SHP77 treated with DMSO at 0.1 percent for 48 hours (cell line): ENCODE measurements around the gene ARHGEF28.

Experiments used
- DNase-seq: peaks from one replicate; lab custom pipeline; 2025; lab: John Stamatoyannopoulos, UW

The ARHGEF28 gene

DNA sequence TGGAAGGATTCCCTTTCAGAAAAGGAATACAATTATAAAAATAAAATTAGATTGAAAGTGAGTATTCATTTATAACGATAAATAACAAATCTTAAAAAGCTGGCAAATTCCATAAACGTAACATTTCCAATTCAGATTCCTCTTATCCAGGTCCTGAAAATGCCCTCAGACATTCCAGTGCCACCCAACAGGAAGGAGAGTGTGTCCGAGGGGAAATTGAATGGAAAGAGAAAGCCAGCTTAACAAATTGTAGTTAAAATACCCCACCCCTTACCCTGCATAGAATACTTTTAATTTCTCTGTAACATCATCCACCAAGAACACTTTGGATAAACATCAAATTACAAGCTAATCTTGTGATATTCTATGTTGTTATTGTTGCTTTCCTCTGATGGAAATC, 72.0 kb downstream of the ARHGEF28 start:
- no peak for DNase-seq

DNA sequence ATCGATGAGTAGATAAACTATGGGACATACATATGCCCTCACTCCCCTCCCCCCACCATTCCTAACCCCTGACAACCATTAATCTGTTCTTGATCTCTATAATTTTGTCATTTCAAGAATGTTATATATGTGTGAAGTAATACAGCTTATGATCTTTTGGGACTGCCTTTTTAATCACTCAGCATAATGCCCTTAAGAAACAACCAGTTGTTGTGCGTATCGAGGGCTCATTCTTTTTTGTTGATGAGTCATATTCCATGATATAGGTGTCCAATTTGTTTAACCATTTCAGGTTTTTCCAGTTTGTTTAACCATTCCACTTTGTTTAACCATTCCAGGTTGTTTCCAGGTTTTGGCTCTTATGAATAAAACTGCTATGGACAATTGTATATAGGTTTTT, 75.6 kb downstream of the ARHGEF28 start:
- DNase-seq = no peak

DNA sequence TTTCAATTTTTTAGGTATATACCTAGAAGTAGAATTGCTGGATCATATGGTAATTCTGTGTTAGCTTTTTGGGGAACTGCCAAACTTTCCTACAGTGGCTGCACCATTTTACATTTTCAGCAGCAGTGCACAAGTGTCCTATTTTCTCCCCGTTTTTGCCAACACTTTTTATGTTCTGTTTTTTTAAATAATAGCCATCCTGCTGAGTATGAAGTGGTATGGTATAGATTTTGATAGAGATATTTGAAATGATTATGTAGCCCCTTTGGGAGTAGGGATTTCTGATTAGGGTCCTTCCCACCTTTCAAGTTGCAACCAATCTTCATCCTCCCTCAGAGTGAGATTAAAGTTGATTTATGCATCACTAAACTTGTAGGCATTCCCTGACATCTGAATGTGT, 76.5 kb downstream of the ARHGEF28 start:
- no peak for DNase-seq

DNA sequence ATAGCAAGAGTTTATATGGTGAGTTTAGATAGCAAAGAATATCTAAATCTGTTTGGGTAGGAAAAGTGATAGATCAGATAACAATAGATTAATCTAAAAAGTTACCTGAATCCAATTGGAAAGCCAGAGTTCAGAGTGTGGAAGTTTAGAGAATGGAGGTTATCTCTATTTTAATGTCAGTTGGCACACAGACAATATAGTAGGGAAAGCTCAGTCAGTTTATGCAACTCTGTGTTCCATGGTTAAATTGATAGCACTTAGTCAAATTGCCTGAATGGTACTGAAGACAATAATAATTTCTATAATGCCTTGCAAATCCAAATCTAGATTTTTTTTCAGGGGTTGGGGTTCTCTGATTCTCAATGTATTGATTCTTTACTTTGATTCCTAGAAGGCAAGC, 77.0 kb downstream of the ARHGEF28 start:
- DNase-seq = no peak

DNA sequence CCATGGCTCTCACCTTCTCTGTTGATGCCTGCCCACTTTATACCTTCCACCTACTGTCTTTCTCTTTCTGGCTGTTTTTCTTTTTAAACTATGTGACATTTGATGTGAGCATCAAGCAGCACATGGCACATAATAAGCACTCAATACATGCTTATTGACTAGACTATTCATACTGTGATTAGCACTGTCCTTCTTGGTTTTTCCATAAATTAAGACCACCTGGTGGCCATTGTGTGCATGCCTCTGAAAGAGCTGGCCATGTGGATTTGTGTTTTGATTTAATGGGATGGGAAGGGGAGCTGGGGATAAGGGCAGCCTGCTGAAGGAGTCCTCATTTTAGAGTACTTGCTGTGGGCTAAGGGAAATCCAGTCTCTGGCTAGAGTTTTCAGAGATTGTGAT, 79.4 kb downstream of the ARHGEF28 start:
- no peak for DNase-seq

DNA sequence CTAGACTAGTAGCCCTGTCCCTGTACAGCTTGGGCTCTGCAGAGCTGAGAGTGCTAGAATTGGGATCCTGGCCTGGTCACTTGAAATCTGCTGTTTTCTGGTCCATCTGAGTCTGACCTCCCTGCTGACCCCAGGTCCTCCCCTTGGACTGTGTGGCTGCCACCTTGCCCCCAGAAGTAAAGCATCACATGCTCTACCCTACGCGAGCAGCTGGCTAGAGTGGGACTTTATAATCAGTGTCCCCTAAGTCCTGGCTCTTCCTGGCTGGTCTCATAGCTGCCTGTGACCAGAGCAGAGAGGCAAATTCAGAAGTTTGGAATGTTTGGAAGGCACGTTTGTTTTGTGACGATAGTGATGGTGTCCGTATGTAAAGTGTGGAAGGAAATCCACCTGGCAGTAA, 81.0 kb downstream of the ARHGEF28 start:
- DNase-seq = no peak

DNA sequence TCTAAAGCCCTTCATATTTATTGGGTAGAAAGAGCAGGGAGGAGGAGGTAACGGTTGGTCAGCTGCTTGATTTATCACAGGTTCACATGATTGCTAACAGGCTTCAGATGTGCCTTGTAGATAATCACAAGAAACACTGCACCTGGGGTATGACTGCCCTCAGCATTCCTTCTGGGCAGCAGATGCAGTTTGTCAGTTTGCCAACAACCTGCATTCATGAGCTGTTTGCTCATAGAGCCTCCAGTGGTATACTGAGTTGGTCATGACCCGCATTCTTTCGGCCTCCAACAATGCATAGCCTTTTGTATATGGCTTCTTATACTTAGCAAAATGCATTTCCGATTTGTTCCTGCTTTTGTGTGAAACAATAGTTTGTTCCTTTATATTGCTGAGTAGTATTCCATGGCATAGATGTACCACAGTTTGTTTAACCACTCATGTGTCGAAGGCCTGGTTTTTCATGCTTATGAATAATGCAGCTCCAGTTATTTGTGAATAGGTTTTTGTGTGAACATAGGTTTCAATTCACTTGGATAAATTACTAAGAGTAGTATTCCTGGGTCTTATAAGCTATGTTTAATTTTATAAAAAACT, 83.6 kb downstream of the ARHGEF28 start:
- no peak for DNase-seq

DNA sequence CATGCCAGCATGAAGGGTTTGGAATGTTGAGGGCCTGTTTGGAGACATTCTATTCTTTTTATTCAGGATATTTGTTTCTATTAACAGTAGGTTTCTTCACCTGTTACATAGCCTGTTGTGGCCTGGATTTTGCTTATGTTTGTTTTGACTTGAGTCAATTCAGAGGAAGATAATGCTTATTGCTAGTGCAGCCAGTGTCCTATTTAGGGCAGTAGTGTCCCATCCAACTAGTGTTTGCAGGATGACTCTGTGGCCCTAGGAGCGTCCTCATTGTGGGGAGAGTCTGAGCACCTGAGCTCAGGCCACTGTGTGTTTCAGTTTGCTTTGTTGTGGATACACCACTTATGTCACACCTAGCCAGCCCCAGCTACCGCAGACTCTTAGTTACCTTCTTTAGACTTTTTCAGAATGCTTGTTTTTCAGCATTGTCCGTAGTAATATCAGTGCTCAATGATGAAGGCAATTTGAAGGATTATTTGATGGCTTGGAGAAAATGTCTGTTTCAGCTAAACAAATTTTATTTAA, 90.3 kb downstream of the ARHGEF28 start:
- DNase-seq = no peak

DNA sequence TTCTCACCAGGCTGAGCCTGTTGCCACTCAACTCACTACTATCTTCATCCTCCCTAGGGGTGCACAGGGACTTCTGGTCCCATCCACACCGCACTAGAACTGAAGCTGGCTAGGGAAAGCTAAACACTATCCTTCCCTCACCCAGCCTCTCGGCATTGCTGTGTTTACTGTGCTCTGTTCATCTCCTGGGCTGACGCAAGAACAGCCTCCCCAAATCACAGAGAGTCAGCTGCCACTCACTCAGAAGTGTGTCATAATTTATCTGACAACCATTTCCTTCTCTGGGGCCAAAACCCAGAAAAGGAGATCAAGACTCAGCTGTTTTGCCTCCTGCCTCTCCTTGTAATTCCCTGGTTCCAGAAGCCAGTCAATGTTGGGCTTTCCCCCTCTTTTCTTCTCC, 92.8 kb downstream of the ARHGEF28 start:
- no peak for DNase-seq

DNA sequence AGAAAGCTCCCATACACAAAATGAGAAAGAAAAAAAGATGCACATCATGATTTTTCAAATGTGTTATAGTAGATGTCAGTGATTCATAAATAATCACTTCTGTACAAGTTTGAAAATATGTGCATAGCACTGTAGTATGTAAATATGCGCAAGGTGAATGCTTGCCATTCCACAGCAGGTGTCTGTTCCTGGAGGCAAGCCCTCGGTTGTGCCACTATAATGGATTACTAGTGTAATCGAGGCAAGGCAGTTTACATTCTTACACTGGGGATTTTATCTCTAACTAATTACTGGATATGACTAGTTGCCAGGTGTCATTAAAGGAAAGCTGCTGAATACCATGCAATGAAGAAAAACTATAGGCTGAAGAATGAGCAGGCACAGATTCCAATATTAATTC, 93.6 kb downstream of the ARHGEF28 start:
- no peak for DNase-seq

DNA sequence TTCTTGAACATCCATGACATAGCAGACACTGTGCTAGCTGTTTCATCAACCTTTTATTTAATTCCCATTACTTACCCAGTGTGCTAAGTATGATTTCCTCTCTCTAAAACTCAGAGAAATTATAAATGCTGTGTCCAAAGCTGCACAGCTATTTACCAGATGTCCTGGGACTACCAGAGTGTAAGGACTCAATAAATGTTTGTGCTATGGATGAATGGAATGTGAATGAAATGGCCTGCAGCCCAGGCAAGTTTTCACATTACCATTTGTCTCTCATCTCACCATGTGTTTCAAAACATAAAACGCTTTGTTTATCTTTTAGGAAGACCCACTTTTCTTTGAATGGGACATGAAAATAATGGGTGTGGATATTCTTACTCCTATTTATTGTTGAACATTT, 96.2 kb downstream of the ARHGEF28 start:
- no peak for DNase-seq

DNA sequence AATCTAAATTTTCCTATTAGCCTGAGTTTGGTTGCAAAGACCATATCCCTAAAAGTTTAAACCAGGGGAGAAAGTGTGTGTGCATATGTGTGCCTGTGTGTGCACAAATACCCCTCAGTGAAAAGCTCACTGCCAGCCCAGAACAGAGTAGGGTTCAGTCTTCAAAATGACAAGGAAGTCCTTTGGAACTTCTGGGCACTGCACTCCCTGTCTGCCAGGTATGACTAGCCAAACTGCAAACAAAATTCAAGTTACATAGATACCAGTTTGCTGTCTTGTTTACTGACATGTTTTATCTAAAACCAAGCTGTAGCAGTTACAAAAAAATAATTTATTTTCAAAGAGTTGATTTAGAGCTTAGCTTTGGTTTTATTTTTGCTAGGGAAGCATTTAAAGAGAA, 100.1 kb downstream of the ARHGEF28 start:
- no peak for DNase-seq

DNA sequence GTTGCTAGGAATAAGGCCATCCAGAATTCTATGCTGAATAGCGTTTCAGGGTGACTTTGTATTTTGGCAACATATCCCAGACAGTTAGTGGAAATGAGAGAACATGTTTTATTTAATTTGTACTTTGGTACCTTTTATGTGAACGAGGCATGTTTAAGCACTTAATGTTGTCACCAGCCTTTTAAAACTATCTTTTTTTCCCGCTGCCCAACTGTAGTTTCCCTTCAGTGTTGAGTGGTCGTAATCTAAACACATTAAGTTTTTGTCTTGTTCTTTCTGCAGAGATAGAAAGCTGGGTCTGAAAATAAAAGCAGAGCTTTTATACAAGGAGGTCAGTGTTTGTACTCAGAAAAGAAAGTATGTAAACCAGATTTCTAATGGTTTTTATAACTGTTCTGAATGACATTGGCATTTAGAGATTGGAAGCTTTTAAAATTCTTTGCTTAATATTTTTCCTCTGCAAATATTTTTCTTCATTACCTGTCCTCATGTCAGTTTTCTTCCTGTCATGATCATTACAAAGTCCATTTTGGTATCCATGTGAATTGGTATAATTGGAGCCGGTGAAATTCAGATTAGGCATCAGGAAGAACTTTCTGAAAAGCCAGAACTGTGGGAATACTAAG, 100.7 kb downstream of the ARHGEF28 start:
- no peak for DNase-seq

DNA sequence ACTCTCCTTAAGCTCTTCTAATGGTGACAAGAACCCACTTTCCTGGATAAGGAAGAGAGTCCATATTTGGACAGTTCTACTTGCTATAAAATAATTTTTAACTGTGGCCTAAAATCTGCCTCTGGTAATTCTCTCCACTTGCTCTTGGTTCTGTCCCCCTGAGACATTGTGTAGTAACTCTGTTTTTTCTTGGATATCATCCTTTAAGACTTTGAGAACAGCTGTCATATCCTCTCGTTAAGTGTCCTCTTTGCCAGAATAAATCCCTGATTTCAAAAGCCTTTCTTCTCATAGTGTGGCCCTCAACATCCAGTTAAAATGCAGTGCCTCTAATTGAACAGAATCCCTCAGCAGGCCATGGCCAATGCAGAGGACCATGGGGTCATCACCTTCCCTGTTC, 101.5 kb downstream of the ARHGEF28 start:
- no peak for DNase-seq

DNA sequence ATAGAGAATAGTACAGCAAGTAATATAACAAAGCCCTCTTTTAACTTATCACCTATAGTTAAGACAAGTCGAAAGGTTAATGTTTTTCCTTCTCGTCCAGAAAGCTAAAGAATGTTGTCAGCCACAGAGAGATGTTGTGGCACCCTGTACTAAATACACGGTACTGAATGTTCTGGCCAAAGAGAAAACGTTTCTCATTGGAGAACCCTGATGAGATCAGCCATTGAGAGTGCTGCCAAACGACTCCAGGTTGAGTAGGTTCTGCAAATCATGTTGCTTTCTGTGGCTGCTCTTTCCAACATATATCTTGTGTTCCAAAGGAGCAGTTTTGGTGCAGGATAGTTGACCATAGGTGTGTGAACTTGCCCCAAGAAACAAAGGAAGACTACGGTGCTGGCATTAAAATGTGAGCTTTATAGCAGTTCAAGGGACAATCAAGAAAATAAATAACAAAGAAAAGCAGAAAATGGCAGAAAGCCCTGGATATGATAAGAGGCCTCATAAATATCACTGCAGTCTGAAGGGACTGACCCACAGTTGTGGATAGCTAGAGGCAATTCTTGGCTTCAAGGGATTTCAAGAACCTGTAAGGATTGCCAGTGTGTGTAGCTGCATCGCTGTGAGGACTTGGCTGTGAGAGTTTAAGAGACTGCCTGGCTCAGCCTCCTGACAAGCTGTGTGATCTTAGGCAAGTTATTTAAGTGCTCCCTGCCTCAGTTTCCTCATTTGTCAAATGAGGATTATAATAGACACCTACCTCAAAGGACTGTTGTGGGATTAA, 102.7 kb downstream of the ARHGEF28 start:
- no peak for DNase-seq

DNA sequence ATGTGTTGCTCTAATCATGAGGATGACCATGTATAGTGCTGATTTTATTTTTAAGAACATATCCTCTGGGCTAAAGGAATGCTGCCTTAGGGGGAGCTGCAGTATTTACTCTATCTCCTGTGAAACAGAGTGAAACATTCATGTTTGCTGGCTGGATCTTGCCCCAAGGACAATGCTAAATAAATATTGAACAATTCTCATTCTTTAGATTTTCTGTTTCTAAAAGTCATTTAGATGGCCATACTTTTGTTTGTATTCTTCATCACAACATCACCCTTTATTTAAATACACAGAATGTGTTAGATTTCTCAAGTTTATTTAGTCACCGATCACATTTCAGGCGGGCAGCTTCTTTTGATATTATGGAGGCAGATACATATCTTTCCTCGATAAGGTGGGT, 103.3 kb downstream of the ARHGEF28 start:
- no peak for DNase-seq

DNA sequence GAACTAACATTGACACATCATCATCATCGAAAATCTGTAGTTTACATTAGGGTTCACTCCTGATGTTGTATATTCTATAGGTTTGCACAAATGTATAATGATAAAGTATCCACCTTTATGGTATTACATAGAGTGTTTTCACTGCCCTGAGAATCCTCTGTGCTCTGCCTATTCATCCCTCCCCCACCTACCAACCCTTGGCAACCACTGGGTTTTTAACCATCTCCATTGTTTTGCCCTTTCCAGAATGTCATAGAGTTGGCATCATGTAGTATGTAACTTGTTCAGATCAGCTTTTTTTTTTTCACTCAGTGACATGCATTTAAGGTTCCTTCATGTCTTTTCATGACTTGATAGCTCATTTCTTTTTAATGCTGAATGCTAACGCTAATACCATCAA, 106.0 kb downstream of the ARHGEF28 start:
- no peak for DNase-seq

DNA sequence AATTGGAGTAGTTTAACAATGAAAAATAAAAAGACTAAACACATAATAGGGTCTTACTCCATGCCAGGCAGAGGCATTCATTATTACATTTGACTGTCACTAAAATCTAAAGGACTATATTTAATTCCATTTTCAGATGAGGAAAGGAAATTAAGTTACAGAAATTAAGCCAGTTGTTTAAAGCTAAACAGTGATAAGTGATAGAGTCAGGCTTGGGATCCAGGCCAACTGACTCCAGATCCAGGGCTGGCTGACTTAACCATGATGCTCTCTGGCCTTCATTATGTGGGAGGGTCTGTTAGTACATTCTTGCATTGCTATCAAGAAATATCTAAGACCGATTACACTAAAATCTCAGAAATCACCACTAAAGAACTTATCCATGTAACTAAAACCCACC, 107.2 kb downstream of the ARHGEF28 start:
- DNase-seq = no peak

DNA sequence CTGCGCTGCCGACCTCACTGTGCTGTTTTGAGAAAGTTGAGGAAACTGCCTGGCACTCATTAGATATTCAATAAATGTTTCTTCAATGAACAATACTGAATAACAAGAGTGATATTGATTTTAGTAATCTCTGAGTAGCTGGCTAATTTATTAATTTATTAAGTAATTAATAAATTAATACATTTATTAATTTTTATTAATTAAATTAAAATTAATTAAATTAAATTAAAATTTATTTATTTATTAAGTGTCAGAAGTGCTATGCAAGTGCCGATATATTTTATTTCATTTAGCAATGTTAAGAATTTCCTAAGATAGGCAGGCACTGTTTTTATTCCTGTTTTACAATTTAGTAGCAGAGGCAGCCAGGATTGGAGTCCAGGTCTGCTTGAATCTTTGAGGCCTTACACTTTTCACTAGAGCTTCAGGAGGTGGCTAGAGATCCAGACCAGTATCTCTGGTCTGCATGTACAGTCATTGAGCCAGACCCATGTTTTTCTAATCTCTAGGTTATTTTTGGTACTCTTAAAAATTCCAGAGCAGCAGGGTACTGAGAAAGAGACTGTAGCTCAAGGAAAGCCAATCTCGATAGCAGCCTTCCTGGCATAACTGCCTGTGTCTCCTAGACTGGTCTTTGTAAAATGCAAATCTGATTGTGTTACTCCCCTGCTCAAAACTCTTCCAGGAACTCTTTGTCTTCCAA, 109.2 kb downstream of the ARHGEF28 start:
- DNase-seq = no peak

DNA sequence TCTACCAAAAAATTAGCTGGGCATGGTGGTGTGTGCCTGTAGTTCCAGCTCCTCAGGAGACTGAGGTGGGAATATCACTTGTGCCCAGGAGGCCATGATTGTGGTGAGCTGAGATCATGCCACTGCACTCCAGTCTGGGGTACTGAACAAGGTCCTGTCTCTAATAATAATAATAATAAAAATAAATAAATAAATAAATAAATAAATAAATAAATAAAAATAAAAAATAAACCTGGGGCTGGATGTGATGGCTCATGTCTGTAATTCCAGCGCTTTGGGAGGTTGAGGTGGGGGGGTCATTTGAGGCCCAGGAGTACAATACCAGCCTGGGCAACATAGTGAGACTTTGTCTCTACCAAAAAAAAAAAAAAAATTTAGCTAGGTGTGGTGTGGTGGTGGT, 113.7 kb downstream of the ARHGEF28 start:
- no peak for DNase-seq

DNA sequence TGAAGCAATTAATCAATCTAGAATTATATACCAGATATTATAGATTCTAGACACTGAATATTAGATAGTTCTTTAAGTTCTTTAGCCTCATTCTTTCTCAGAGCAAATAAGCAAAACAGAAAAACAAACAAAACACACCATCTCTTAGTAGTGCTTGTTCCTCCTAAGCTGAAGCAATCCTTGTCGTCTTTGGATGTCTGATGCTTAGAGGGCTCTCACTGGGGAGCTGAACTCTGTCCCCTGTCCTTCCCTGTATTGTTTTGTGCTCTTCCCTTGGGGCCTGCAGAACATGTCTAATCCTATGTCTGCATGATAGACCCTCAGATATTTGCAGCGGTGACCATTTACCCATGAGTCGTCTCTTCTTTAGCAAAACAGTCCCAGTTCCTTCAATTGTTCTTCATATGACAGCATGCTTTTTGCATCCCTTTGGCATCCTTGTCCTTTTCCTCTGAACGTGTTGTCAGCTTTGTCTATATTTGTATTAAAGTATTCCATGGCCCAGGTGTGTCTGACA, 114.3 kb downstream of the ARHGEF28 start:
- DNase-seq = no peak

DNA sequence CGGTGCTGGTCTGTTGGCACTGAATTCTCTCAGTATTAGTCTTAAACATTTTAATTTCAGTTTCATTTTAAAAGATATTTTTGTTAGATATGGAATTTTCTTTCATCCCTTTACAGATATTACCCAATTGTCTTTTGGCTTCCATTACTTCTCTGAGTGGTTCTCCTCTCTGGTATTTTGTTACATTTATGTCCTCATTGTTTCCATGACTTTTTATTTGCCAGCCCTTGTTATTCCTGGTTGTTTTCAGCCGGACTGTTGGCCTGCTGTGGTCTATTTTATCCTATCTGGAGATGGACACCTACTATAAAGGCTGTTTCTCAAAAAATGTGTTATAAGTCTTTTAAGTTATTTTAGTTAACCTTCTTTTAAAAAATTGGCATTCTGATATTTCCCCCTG, 117.2 kb downstream of the ARHGEF28 start:
- no peak for DNase-seq

DNA sequence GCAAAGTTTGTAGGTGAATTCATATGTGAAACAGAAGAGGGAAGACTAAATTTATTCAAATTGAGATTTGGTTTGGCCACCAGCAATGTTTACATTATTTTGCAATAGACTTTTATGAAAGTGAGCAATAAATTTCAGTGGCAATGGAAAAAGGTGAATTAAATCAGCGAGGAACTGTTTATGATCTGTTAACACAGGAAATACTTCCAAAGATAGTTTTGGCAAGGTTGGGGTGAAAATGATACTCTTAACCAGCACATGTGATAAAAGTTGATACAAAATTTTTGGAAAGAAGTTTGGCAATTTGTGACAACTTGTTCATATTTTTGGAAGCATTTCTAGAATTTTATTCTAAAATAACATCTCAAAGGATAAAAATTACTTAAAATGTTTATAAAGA, 119.8 kb downstream of the ARHGEF28 start:
- DNase-seq = no peak
